Activated T-cell treated with anti-CD3 and anti-CD28 coated beads for 24 hours (primary cell): Measurements from ENCODE around the gene HJURP.

Experiments used
- DNase-seq: peaks from one replicate; pipeline ENCODE4 v3.0.0-alpha.2; 2020; ENCODE audit warnings: low read depth

HJURP gene

GRCh38 chr2:233814056-233814835, 40.1 kb downstream of the HJURP start:
- no peak for DNase-seq

- no peak for DNase-seq
Measured at GRCh38 chr2:233813236-233814055, 40.9 kb downstream of the HJURP start.

- no peak for DNase-seq
Measured at GRCh38 chr2:233811732-233812131, 42.6 kb downstream of the HJURP start.

GRCh38 chr2:233811087-233811486, 43.2 kb downstream of the HJURP start:
- DNase-seq, result no peak

- DNase-seq, result no peak
Measured at GRCh38 chr2:233810385-233810784, 44.0 kb downstream of the HJURP start.

- DNase-seq, result no peak
Measured at GRCh38 chr2:233807966-233808935, 46.1 kb downstream of the HJURP start.

GRCh38 chr2:233807215-233807865, 47.0 kb downstream of the HJURP start:
- no peak for DNase-seq

- DNase-seq, result no peak
Measured at GRCh38 chr2:233803994-233804393, 50.3 kb downstream of the HJURP start.

GRCh38 chr2:233803292-233803911, 50.9 kb downstream of the HJURP start:
- no peak for DNase-seq

GRCh38 chr2:233802132-233802815, 52.1 kb downstream of the HJURP start:
- no peak for DNase-seq

- no peak for DNase-seq
Measured at GRCh38 chr2:233801357-233802131, 52.8 kb downstream of the HJURP start.

- DNase-seq, result no peak
Measured at GRCh38 chr2:233800208-233800607, 54.1 kb downstream of the HJURP start.

GRCh38 chr2:233799716-233800115, 54.6 kb downstream of the HJURP start:
- DNase-seq, result no peak

GRCh38 chr2:233799087-233799665, 55.2 kb downstream of the HJURP start:
- no peak for DNase-seq

GRCh38 chr2:233798335-233799086, 55.8 kb downstream of the HJURP start:
- DNase-seq, result no peak

- DNase-seq, result no peak
Measured at GRCh38 chr2:233796254-233796653, 58.1 kb downstream of the HJURP start.

- DNase-seq, result no peak
Measured at GRCh38 chr2:233795735-233796171, 58.6 kb downstream of the HJURP start.

GRCh38 chr2:233794128-233794658, 60.1 kb downstream of the HJURP start:
- no peak for DNase-seq
